SK-N-SH (cell line): ENCODE results near the gene MINDY4. TPM values are rescaled to one million over a fixed set of nuclear protein-coding genes. Genes with fewer than 3 reads are reported as not detected.

ENCODE experiments used
- CTCF ChIA-PET: fragments of 300-600, 350-600 bp; formaldehyde crosslinking; extraction: SDS; loops from one replicate; lab custom pipeline; 2021; lab: Yijun Ruan, JAX
- POLR2A ChIA-PET: fragments of 350-600 bp; sonication (Branson Sonifier 250); formaldehyde crosslinking; extraction: SDS; loops from one replicate; lab custom pipeline; 2020; ENCODE audit warnings: antibody characterized with exemption, inconsistent platforms; lab: Yijun Ruan, JAX
- DNase-seq: peaks from one replicate; pipeline ENCODE4 v3.0.0; 2012
- H2AFZ ChIP-seq: fragments of 200-600 bp; sonication (generic); 2 replicates; pipeline ENCODE4 v1.8.1; 2016; ENCODE audit warnings: antibody characterized with exemption, mild to moderate bottlenecking, low read depth
- H3F3A ChIP-seq: fragments of 200-600 bp; sonication (generic); replicated peaks from 2 replicates; pipeline ENCODE3; 2016; ENCODE audit warnings: antibody characterized with exemption, mild to moderate bottlenecking; ENCODE audit not compliant: insufficient read depth
- H3K27ac ChIP-seq, 2 experiments: fragments of 200-500 bp in 1 of 2; fragments of 200-600 bp in 1 of 2; sonication (Bioruptor generic) in 1 of 2; sonication (generic), shearing (Covaris generic) in 1 of 2; 2 replicates each; pipeline versions ENCODE4 v1.5.1 to v1.6.1; 2014 to 2016; ENCODE audit warnings: low read depth in 2 of 2, inconsistent platforms in 1 of 2, low read length in 1 of 2, mild to moderate bottlenecking in 1 of 2, mixed read lengths in 1 of 2
- H3K27me3 ChIP-seq: fragments of 200-600 bp; sonication (generic), shearing (Covaris generic); 2 replicates; pipeline ENCODE4 v1.6.1; 2016; ENCODE audit warnings: mixed run types; ENCODE audit not compliant: insufficient read depth
- H3K36me3 ChIP-seq, 2 experiments: fragments of 200-500 bp in 1 of 2; fragments of 200-600 bp in 1 of 2; sonication (Bioruptor generic) in 1 of 2; sonication (generic) in 1 of 2; replicated peaks in 1 of 2; 2 replicates each; pipeline versions ENCODE3 to v1.5.1; 2014 to 2016; ENCODE audit warnings: low read length in 1 of 2, mild to moderate bottlenecking in 1 of 2; ENCODE audit not compliant: insufficient read depth in 2 of 2, control insufficient read depth in 1 of 2
- H3K4me1 ChIP-seq, 2 experiments: fragments of 200-500 bp in 1 of 2; fragments of 200-600 bp in 1 of 2; sonication (Bioruptor generic) in 1 of 2; sonication (generic), shearing (Covaris generic) in 1 of 2; 2 replicates each; pipeline versions ENCODE4 v1.5.1 to v1.6.1; 2014 to 2016; ENCODE audit warnings: low read depth in 1 of 2, low read length in 1 of 2, mixed run types in 1 of 2; ENCODE audit not compliant: insufficient read depth in 2 of 2, control insufficient read depth in 1 of 2
- H3K4me2 ChIP-seq: fragments of 200-600 bp; sonication (generic), shearing (Covaris generic); 2 replicates; pipeline ENCODE4 v1.6.1; 2017; ENCODE audit warnings: mixed run types
- H3K4me3 ChIP-seq, 2 experiments: fragments of 200-500 bp in 1 of 2; fragments of 200-600 bp in 1 of 2; sonication (Bioruptor generic) in 1 of 2; sonication (generic), shearing (Covaris generic) in 1 of 2; 2 replicates each; pipeline versions ENCODE4 v1.5.1 to v1.8.1; 2014 to 2016; ENCODE audit warnings: low read depth in 2 of 2, inconsistent platforms in 1 of 2, low read length in 1 of 2, mild to moderate bottlenecking in 1 of 2, mixed read lengths in 1 of 2, moderate library complexity in 1 of 2
- H3K79me2 ChIP-seq: fragments of 200-600 bp; sonication (generic); 2 replicates; pipeline ENCODE4 v1.8.1; 2017; ENCODE audit warnings: mild to moderate bottlenecking; ENCODE audit not compliant: insufficient read depth
- H3K9ac ChIP-seq: fragments of 200-600 bp; sonication (generic); 2 replicates; pipeline ENCODE4 v1.6.1; 2017; ENCODE audit warnings: mixed run types
- H3K9me2 ChIP-seq: fragments of 200-600 bp; sonication (generic); 2 replicates; pipeline ENCODE4 v1.6.1; 2017; ENCODE audit warnings: mixed run types
- H3K9me3 ChIP-seq: fragments of 200-600 bp; sonication (generic); 2 replicates; pipeline ENCODE4 v1.6.1; 2017; ENCODE audit warnings: mixed run types, mild to moderate bottlenecking, moderate library complexity
- H4K20me1 ChIP-seq: fragments of 200-600 bp; sonication (generic); 2 replicates; pipeline ENCODE4 v1.6.1; 2017; ENCODE audit warnings: mild to moderate bottlenecking, mixed run types; ENCODE audit not compliant: insufficient read depth
- CHD2 ChIP-seq: fragments of 150-350 bp; IDR thresholded peaks from 2 replicates; pipeline ENCODE4 v1.6.1; 2018; ENCODE audit warnings: low read length; ENCODE audit not compliant: partially characterized antibody
- ELF1 ChIP-seq: IDR thresholded peaks from 2 replicates; pipeline ENCODE4 v1.4.0; 2012
- EP300 ChIP-seq, 2 experiments: IDR thresholded peaks; 2 replicates each; pipeline versions ENCODE4 v1.4.0 to v1.6.1; 2012; ENCODE audit warnings: borderline replicate concordance in 1 of 2, low read depth in 1 of 2, low read length in 1 of 2
- EZH2phosphoT487 ChIP-seq: fragments of 200-600 bp; sonication (generic); IDR thresholded peaks from 2 replicates; pipeline ENCODE4 v1.6.1; 2017; ENCODE audit warnings: low read depth, mixed run types, mild to moderate bottlenecking, antibody characterized with exemption, moderate library complexity, borderline replicate concordance
- FOSL2 ChIP-seq: IDR thresholded peaks from 2 replicates; pipeline ENCODE4 v1.4.0; 2012; ENCODE audit warnings: low read depth, mild to moderate bottlenecking, moderate library complexity, borderline replicate concordance
- FOXJ3 ChIP-seq: sonication (generic); formaldehyde crosslinking; IDR thresholded peaks from 2 replicates; pipeline ENCODE4 v1.5.1; 2020; ENCODE audit warnings: mild to moderate bottlenecking, missing genetic modification reagents
- JUND ChIP-seq: IDR thresholded peaks from 2 replicates; pipeline ENCODE4 v1.4.0; 2012
- MXI1 ChIP-seq: IDR thresholded peaks from 2 replicates; pipeline ENCODE4 v1.6.1; 2012; ENCODE audit warnings: mild to moderate bottlenecking, low read depth, low read length, improper control_type of control experiment
- NFIC ChIP-seq: IDR thresholded peaks from 2 replicates; pipeline ENCODE4 v1.4.0; 2012; ENCODE audit warnings: borderline replicate concordance
- NRF1 ChIP-seq: IDR thresholded peaks from 2 replicates; pipeline ENCODE4 v1.6.1; 2012; ENCODE audit warnings: low read depth, mild to moderate bottlenecking, low read length
- RAD21 ChIP-seq: IDR thresholded peaks from 2 replicates; pipeline ENCODE4 v1.6.1; 2012; ENCODE audit warnings: mild to moderate bottlenecking, low read length
- RFX5 ChIP-seq: IDR thresholded peaks from 2 replicates; pipeline ENCODE4 v1.6.1; 2012; ENCODE audit warnings: mild to moderate bottlenecking, improper control_type of control experiment, low read length
- SMC3 ChIP-seq: IDR thresholded peaks from 2 replicates; pipeline ENCODE4 v1.6.1; 2012; ENCODE audit warnings: low read depth, low read length, improper control_type of control experiment
- TAF1 ChIP-seq: IDR thresholded peaks from 2 replicates; pipeline ENCODE4 v1.6.1; 2012; ENCODE audit warnings: low read depth, mild to moderate bottlenecking, low read length, moderate library complexity, borderline replicate concordance
- WGBS: methylation state at CpG from one replicate; pipeline ENCODE4 v1.1.6; 2017; ENCODE audit warnings: low lambda C conversion rate; 5-methylcytosine and 5-hydroxymethylcytosine counted together
- polyA plus RNA-seq, 3 experiments: library from polyadenylated mRNA; depleted of rRNA; stranded (reverse); fragments of >200 nt; gene quantifications; 2 replicates each; pipeline ENCODE4 v1.2.3, GENCODE V29; 2012
- TF ChIP-seq, protein P1 (sequence below): IDR thresholded peaks from 2 replicates; pipeline ENCODE4 v1.4.0; 2012; ENCODE audit warnings: low read depth
- TF ChIP-seq, protein P2 (sequence below): IDR thresholded peaks from 2 replicates; pipeline ENCODE4 v1.6.1; 2012; ENCODE audit warnings: mild to moderate bottlenecking, low read depth, low read length, moderate library complexity
- TF ChIP-seq, protein P3 (sequence below): IDR thresholded peaks from 2 replicates; pipeline ENCODE4 v1.4.0; 2012; ENCODE audit warnings: low read depth, borderline replicate concordance
- TF ChIP-seq, protein P4 (sequence below): fragments of 150-350 bp; IDR thresholded peaks from 2 replicates; pipeline ENCODE4 v1.6.1; 2016; ENCODE audit warnings: mild to moderate bottlenecking, low read depth, low read length
- TF ChIP-seq, protein P5 (sequence below): fragments of 150-350 bp; IDR thresholded peaks from 2 replicates; pipeline ENCODE4 v1.6.1; 2017; ENCODE audit warnings: antibody characterized with exemption, low read length, low read depth, borderline replicate concordance
- TF ChIP-seq, protein P6 (sequence below): IDR thresholded peaks from 2 replicates; pipeline ENCODE4 v1.4.0; 2012; ENCODE audit warnings: low read depth, borderline replicate concordance

Gene MINDY4
- polyA plus RNA-seq, 1 of the 3 experiments (the other 2 are of a cell fraction), result 1.8 TPM

DNA sequence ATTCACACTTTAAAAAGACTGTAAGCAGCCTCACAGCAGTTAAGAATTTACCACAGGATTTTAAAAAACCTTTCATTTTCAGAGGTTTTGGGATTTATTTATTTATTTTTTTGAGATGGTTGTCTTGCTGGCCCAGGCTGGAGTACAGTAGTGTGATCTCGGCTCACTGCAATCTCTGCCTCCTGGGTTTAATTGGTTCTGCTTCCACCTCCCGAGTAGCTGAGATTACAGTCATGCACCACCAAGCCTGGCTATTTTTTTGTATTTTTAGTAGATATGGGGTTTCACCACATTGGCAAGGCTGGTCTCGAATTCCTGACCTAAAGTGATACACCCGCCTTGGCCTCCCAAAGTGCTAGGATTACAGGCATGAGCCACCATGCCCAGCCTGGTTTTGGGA is 19.1 kb downstream of the MINDY4 start:
- H3K4me3 ChIP-seq, result no peak overlapping the region

More for the DNA sequence above, 19.1 kb downstream of the MINDY4 start:
- WGBS, result 94% methylated on average over 4 of the region's 4 CpGs
- Histone ChIP-seq H3K36me3 (peaks cover 11 to 57% of the 10 kb centered on the region in 2 experiments), H3K4me2 (no peak overlapping the region), H4K20me1 (no peaks in the 10 kb centered on the region), H3K4me1 (peaks cover 0 to 2% of the 10 kb centered on the region in 2 experiments; a peak in 1 of 4 replicates), H2AFZ (no peak overlapping the region), H3K9me3 (no peaks in the 10 kb centered on the region)
- no peak for DNase-seq
- TF ChIP-seq, protein P1, sequence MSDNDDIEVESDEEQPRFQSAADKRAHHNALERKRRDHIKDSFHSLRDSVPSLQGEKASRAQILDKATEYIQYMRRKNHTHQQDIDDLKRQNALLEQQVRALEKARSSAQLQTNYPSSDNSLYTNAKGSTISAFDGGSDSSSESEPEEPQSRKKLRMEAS, result no peak
- TF ChIP-seq NRF1 (no peak), ELF1 (no peak), FOSL2 (no peak), JUND (no peak), NFIC (no peak), EZH2phosphoT487 (no peak), SMC3 (no peak), MXI1 (no peak), CHD2 (no peak), EP300 (IDR thresholded peaks at IDR 0.05; ENCODE audit: borderline replicate concordance in 1 of 2, low read depth in 1 of 2, low read length in 1 of 2) (no peak), RFX5 (no peak), TAF1 (no peak), FOXJ3 (CRISPR knock-in tag) (no peak), RAD21 (no peak)
- TF ChIP-seq, protein P2, sequence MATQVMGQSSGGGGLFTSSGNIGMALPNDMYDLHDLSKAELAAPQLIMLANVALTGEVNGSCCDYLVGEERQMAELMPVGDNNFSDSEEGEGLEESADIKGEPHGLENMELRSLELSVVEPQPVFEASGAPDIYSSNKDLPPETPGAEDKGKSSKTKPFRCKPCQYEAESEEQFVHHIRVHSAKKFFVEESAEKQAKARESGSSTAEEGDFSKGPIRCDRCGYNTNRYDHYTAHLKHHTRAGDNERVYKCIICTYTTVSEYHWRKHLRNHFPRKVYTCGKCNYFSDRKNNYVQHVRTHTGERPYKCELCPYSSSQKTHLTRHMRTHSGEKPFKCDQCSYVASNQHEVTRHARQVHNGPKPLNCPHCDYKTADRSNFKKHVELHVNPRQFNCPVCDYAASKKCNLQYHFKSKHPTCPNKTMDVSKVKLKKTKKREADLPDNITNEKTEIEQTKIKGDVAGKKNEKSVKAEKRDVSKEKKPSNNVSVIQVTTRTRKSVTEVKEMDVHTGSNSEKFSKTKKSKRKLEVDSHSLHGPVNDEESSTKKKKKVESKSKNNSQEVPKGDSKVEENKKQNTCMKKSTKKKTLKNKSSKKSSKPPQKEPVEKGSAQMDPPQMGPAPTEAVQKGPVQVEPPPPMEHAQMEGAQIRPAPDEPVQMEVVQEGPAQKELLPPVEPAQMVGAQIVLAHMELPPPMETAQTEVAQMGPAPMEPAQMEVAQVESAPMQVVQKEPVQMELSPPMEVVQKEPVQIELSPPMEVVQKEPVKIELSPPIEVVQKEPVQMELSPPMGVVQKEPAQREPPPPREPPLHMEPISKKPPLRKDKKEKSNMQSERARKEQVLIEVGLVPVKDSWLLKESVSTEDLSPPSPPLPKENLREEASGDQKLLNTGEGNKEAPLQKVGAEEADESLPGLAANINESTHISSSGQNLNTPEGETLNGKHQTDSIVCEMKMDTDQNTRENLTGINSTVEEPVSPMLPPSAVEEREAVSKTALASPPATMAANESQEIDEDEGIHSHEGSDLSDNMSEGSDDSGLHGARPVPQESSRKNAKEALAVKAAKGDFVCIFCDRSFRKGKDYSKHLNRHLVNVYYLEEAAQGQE, result no peak
- TF ChIP-seq, protein P3, sequence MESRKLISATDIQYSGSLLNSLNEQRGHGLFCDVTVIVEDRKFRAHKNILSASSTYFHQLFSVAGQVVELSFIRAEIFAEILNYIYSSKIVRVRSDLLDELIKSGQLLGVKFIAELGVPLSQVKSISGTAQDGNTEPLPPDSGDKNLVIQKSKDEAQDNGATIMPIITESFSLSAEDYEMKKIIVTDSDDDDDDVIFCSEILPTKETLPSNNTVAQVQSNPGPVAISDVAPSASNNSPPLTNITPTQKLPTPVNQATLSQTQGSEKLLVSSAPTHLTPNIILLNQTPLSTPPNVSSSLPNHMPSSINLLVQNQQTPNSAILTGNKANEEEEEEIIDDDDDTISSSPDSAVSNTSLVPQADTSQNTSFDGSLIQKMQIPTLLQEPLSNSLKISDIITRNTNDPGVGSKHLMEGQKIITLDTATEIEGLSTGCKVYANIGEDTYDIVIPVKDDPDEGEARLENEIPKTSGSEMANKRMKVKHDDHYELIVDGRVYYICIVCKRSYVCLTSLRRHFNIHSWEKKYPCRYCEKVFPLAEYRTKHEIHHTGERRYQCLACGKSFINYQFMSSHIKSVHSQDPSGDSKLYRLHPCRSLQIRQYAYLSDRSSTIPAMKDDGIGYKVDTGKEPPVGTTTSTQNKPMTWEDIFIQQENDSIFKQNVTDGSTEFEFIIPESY, result no peak
- TF ChIP-seq, protein P4, sequence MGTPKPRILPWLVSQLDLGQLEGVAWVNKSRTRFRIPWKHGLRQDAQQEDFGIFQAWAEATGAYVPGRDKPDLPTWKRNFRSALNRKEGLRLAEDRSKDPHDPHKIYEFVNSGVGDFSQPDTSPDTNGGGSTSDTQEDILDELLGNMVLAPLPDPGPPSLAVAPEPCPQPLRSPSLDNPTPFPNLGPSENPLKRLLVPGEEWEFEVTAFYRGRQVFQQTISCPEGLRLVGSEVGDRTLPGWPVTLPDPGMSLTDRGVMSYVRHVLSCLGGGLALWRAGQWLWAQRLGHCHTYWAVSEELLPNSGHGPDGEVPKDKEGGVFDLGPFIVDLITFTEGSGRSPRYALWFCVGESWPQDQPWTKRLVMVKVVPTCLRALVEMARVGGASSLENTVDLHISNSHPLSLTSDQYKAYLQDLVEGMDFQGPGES, result no peak
- TF ChIP-seq, protein P5, sequence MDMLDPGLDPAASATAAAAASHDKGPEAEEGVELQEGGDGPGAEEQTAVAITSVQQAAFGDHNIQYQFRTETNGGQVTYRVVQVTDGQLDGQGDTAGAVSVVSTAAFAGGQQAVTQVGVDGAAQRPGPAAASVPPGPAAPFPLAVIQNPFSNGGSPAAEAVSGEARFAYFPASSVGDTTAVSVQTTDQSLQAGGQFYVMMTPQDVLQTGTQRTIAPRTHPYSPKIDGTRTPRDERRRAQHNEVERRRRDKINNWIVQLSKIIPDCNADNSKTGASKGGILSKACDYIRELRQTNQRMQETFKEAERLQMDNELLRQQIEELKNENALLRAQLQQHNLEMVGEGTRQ, result no peak
- TF ChIP-seq, protein P6, sequence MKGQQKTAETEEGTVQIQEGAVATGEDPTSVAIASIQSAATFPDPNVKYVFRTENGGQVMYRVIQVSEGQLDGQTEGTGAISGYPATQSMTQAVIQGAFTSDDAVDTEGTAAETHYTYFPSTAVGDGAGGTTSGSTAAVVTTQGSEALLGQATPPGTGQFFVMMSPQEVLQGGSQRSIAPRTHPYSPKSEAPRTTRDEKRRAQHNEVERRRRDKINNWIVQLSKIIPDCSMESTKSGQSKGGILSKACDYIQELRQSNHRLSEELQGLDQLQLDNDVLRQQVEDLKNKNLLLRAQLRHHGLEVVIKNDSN, result no peak
- TF ChIP-seq, all 33 proteins: peak for 0
- H3K9ac ChIP-seq, result no peak overlapping the region
- ChIA-PET CTCF (interaction anchor here (0.9 to 2.5 kb wide), 8 partner anchors 11 to 344 kb away, joined by 6 to 17 read pairs (median 8); no protein-coding TSS in a partner anchor), POLR2A (no interaction called here)
- H3K27me3 ChIP-seq, result no peaks in the 10 kb centered on the region
- no peaks in the 10 kb centered on the region for H3K79me2 ChIP-seq
- H3K27ac ChIP-seq, result no peak overlapping the region
- H3K9me2 ChIP-seq, result no peaks in the 10 kb centered on the region
- H3F3A ChIP-seq, result peaks cover 3% of the 10 kb centered on the region
